IgD-negative memory B cell (primary cell): ENCODE results near the gene TTN. TPM values are rescaled to one million over a fixed set of nuclear protein-coding genes. Genes with fewer than 3 reads are reported as not detected.
"Not testable (repeated sequence)": the region's sequence is repeated elsewhere in the genome, so short reads cannot be mapped to it uniquely, and the experiment has no call there.

ENCODE experiments used
- H3K27ac Mint-ChIP-seq, 3 donors: one replicate each; pipeline ENCODE4 v1.8.0; 2020 to 2022; ENCODE audit warnings: mild to moderate bottlenecking in 3 of 3, mixed read lengths in 3 of 3, moderate library complexity in 1 of 3
- H3K27me3 Mint-ChIP-seq: one replicate; pipeline ENCODE4 v1.8.0; 2021; ENCODE audit warnings: mixed read lengths
- H3K36me3 Mint-ChIP-seq: one replicate; pipeline ENCODE4 v1.8.0; 2020; ENCODE audit warnings: mild to moderate bottlenecking, mixed read lengths
- H3K4me1 Mint-ChIP-seq, 3 donors: one replicate each; pipeline ENCODE4 v1.8.0; 2020 to 2022; ENCODE audit warnings: mixed read lengths in 3 of 3, mild to moderate bottlenecking in 1 of 3
- H3K4me3 Mint-ChIP-seq, 4 donors: one replicate each; pipeline ENCODE4 v1.8.0; 2020 to 2022; ENCODE audit warnings: mild to moderate bottlenecking in 4 of 4, mixed read lengths in 4 of 4, moderate library complexity in 3 of 4
- H3K9me3 Mint-ChIP-seq, 3 donors: one replicate each; pipeline ENCODE4 v1.8.0; 2020 to 2021; ENCODE audit warnings: mixed read lengths in 3 of 3, mild to moderate bottlenecking in 1 of 3
- polyA plus RNA-seq: library from polyadenylated mRNA; unstranded; fragments of 300-500 nt; fragmentation: Illumina TruSeq; gene quantifications from one replicate; pipeline ENCODE4 v1.2.3, GENCODE V29; 2021

TTN gene
- polyA plus RNA-seq, 1 donor from 2014 or later: 9.4 TPM

DNA sequence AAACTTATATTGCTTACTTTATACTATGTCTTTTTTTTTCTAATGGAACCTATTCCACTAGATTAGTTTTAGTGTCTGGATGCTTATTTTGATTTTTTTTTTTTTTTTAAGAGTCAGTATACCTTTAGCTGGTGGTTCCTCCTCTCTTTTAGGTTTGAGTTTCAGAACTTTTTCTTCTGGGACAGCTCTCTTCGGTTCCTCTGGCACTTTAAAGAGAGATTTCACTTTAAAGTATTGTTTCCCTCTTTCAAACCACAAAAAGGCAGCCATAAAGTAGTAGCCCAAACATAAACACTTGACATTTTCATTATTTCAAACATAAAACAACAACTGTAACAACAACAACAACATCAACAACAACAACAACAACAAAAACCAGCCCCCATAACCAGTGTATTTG lies 123.3 kb downstream of the TTN start:
- H3K4me3 Mint-ChIP-seq: no peak overlapping the region
- H3K36me3 Mint-ChIP-seq: peaks cover 3% of the 10 kb centered on the region
- no peak overlapping the region for H3K27ac Mint-ChIP-seq
- H3K4me1 Mint-ChIP-seq: no peaks in the 10 kb centered on the region
- peaks cover 0 to 1% (median 0%) of the 10 kb centered on the region in 3 donors for H3K9me3 Mint-ChIP-seq
- no peaks in the 10 kb centered on the region for H3K27me3 Mint-ChIP-seq

DNA sequence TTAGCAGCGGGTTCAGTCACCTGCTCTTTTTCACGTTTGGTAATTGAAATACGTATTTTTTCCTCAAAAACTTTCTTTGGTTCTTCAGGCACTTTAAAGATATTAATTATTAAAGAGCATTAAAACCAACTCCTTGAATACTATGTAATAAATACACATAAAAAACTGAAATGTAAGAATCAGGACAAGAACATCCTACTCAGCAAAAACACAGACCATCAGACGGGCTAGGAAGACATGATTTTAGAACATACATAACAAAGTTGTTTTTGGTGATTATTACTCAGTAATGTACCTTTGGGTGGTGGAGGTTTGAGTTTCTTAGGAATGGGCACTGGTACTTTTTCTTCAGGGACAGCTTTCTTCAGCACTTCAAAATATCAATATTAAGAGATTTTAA lies 126.1 kb downstream of the TTN start:
- H3K27ac Mint-ChIP-seq: no peak overlapping the region
- H3K36me3 Mint-ChIP-seq: peaks cover 2% of the 10 kb centered on the region
- peaks cover 0 to 5% (median 5%) of the 10 kb centered on the region in 3 donors for H3K4me1 Mint-ChIP-seq

DNA sequence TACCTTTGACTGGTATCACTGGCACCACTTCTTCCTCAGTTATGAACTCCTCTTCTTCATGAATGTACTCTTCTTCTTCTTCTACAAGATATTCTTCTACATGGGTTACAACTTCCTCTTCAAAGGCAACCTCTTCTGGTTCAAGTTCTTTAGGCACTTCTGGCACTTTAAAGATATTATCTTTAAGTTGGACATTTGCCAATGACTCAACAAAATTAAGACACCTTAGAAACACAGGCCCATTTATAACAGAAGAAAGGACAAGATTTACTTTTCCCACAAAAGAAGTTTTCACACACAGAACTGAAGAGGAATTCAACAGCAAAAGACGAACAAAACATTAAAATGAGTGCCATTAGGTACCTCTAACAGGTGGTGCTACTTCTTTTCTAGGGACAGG lies 127.3 kb downstream of the TTN start:
- Mint-ChIP-seq H3K4me3 (no peak overlapping the region), H3K27me3 (no peaks in the 10 kb centered on the region), H3K9me3 (peaks cover 0 to 4% (median 0%) of the 10 kb centered on the region in 3 donors), H3K27ac (no peak overlapping the region), H3K4me1 (peaks cover 0 to 5% (median 5%) of the 10 kb centered on the region in 3 donors), H3K36me3 (peaks cover 2% of the 10 kb centered on the region)

More for the DNA sequence above, 126.1 kb downstream of the TTN start:
- peaks cover 0 to 4% (median 1%) of the 10 kb centered on the region in 3 donors for H3K9me3 Mint-ChIP-seq
- no peaks in the 10 kb centered on the region for H3K27me3 Mint-ChIP-seq
- no peak overlapping the region for H3K4me3 Mint-ChIP-seq

DNA sequence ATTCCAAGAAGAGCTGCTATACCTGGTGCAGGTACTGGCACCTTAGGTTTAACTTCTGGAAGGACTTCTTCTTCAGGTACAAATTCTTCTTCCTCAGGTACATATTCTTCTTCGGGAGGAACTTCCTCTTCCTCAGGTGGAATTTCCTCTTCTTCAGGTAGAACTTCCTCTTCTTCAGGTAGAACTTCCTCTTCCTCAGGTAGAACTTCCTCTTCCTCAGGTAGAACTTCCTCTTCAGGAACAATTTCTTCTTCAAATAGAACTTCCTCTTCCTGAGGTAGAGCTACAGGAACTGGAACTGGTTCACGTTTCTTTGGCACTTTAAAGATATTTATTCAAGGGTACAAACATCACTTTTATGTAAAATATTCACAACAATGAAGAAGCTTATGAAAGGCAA lies 129.6 kb downstream of the TTN start:
- H3K9me3 Mint-ChIP-seq: peaks cover 0 to 4% (median 0%) of the 10 kb centered on the region in 3 donors
- peak overlapping the region in 2 of 3 donors; percentile 33 to 60 for H3K27ac Mint-ChIP-seq
- no peaks in the 10 kb centered on the region for H3K27me3 Mint-ChIP-seq
- peaks cover 2% of the 10 kb centered on the region for H3K36me3 Mint-ChIP-seq
- peak overlapping the region in 1 of 4 donors; percentile 60 for H3K4me3 Mint-ChIP-seq
- peaks cover 0 to 5% (median 5%) of the 10 kb centered on the region in 3 donors for H3K4me1 Mint-ChIP-seq

DNA sequence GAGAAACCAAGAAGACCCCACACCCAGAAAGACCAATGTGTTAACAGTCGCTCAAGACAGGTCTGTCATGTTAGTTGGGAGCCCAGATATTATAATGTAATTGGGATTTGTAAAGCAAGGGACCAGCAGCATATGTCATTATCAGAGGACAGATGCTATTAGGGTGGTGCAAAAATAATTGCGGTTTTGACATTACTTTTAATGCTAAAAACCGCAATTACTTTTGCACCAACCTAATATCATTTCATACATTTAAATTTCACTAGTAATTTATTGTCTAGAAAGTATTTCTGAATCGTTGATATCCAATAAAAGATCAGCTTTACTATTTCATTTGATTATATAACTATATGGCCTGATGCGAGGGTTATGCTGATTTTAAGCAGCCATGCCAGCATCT lies 131.2 kb downstream of the TTN start:
- peaks cover 0 to 5% (median 5%) of the 10 kb centered on the region in 3 donors for H3K4me1 Mint-ChIP-seq
- H3K27ac Mint-ChIP-seq: no peak overlapping the region
- no peaks in the 10 kb centered on the region for H3K27me3 Mint-ChIP-seq
- H3K4me3 Mint-ChIP-seq: no peak overlapping the region
- peaks cover 0 to 4% (median 0%) of the 10 kb centered on the region in 3 donors for H3K9me3 Mint-ChIP-seq
- peaks cover 2% of the 10 kb centered on the region for H3K36me3 Mint-ChIP-seq

DNA sequence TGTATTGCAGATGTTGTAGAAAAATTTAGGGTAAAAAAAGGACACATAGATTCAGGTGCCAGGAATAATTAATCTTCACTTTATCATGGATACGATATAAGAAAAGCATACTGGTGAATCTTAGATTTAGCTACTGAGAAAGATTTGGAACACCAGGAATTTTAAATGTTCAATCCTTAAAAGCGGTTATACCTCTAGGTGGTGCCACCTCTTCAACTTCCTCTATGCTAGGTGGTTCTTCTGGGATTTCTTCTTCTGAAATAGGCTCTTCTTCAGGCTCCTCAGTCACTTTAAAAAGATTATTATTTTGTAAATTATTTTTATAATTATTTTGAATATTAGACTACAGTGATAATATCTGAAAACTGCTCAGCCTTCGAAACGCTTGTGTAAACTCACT lies 133.1 kb downstream of the TTN start:
- H3K4me1 Mint-ChIP-seq: peaks cover 0 to 5% (median 5%) of the 10 kb centered on the region in 3 donors
- H3K36me3 Mint-ChIP-seq: peaks cover 2% of the 10 kb centered on the region
- no peak overlapping the region for H3K4me3 Mint-ChIP-seq
- no peaks in the 10 kb centered on the region for H3K27me3 Mint-ChIP-seq
- peaks cover 0 to 4% (median 0%) of the 10 kb centered on the region in 3 donors for H3K9me3 Mint-ChIP-seq
- no peak overlapping the region for H3K27ac Mint-ChIP-seq

DNA sequence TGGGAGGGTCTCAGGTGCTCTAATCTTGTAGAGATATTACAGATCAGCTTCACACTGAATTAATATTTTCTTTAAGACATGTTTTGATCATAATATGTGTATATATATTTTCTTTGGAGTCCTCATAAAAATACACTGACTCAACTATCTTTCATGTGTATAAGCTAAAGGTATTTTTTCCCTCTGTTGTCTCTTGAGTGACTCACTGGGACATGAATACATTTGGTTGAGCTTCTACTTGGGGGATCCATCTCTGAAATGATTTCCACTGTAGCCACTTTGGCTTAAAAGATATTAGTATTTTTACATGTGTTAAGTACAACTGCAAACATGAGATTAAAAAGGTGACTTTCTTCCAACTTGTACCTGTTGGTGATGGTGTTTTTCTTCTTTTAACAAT lies 140.8 kb downstream of the TTN start:
- Mint-ChIP-seq H3K4me1 (no peaks in the 10 kb centered on the region), H3K9me3 (no peaks in the 10 kb centered on the region), H3K27me3 (no peaks in the 10 kb centered on the region), H3K36me3 (peaks cover 1% of the 10 kb centered on the region), H3K27ac (no peak overlapping the region), H3K4me3 (no peak overlapping the region)

DNA sequence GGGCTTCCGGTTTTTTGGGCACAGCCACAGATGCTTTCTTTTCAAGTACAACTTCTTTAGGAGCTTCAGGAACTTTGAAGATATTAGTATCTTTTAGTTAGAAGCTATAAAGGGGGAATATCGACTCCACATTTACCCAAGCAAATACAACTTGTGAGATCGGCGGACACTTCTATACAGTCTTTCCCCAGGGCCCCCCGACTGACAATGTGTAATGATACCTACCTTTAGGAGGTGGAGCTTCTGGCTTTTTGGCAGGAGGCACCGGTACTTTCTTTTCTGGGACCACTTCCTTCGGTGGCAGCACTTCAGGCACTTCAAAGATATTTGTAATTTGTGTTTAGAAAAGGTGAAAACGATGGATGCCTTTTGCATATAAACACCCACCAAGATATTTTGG lies 148.7 kb downstream of the TTN start:
- H3K9me3 Mint-ChIP-seq, H3K4me3 Mint-ChIP-seq, H3K4me1 Mint-ChIP-seq, H3K27ac Mint-ChIP-seq, H3K36me3 Mint-ChIP-seq, H3K27me3 Mint-ChIP-seq: not testable (repeated sequence)

DNA sequence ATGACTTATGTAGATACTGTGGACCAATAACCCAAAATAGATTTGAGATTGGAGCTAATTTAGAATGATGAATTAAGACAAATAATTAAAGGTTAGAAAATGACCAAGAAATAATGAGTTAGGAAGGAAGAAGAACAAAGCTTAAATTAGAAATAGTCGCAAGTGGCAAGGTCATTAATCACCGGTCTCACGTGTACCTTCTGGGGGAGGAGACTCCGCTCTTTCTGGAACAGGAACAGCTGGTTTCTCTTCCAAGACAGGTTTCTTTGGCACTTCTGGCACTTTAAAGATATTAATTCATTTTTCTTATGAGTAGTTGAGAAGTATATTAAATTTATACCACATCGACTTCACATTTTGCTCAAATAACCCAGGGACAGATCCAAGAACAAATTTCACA lies 156.7 kb downstream of the TTN start:
- Mint-ChIP-seq H3K27ac (no peak overlapping the region), H3K36me3 (peaks cover 9% of the 10 kb centered on the region), H3K27me3 (no peaks in the 10 kb centered on the region), H3K9me3 (no peaks in the 10 kb centered on the region), H3K4me1 (peaks cover 0 to 3% (median 0%) of the 10 kb centered on the region in 3 donors), H3K4me3 (no peak overlapping the region)

DNA sequence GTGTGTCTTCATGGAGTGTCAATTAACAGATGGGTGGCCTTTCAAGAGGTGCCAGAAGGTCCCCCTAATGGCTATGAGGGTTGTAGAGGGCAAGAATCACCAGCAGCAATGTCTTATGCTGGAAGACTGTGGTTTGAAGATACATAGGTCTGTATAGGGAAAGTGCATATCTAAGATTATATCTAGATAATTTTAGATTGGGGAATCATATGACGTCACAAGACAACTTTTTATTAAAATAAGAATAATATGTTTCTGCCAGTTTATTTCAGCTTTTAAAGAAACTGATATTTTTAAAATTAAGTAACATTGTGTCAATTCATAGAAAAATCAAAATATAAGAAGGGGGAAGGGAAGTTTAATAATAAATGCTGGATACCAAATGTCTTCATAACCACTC lies 162.3 kb downstream of the TTN start:
- no peaks in the 10 kb centered on the region for H3K27me3 Mint-ChIP-seq
- peaks cover 4% of the 10 kb centered on the region for H3K36me3 Mint-ChIP-seq
- peaks cover 0 to 3% (median 0%) of the 10 kb centered on the region in 3 donors for H3K4me1 Mint-ChIP-seq
- no peak overlapping the region for H3K27ac Mint-ChIP-seq
- H3K9me3 Mint-ChIP-seq: no peaks in the 10 kb centered on the region
- H3K4me3 Mint-ChIP-seq: no peak overlapping the region

DNA sequence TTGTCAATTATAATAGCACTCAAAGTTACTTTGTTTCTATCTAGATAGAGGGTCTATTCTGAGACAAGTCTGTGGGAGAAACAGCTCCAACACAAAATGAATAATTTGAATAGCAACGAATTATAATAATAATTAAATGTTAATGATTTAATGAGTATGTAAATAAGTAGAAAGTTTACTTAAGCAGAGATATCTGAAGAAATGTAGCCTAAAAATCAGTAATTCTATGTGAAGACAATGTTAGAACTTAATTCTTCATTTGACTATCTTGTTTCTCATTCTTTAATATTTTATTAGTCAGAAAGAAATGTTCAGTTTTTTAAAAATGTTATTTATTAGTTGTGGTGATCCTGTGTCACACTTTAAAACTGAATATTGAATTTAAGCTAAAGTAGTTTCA lies 165.7 kb downstream of the TTN start:
- no peaks in the 10 kb centered on the region for H3K27me3 Mint-ChIP-seq
- H3K9me3 Mint-ChIP-seq: no peaks in the 10 kb centered on the region
- H3K4me1 Mint-ChIP-seq: no peaks in the 10 kb centered on the region
- H3K36me3 Mint-ChIP-seq: no peaks in the 10 kb centered on the region
- H3K4me3 Mint-ChIP-seq: no peak overlapping the region
- no peak overlapping the region for H3K27ac Mint-ChIP-seq

DNA sequence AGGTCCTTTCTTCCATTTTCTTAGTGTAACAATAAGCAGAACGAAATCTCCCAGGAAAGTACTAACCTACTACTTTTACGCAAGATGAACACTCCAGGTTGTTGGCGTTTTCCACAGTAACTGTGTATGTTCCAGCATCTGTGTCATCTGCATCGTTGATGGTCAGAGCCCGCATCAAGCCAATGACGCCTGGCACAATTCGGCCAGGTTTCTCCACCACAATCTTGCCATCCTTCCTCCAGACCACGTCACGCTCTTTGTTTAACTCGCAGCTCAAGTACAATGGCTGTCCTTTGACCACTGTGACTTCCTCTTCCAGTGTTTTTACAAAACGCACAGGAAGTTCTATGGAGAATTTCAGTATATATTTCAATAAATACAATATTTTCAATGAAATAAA lies 171.3 kb downstream of the TTN start:
- H3K9me3 Mint-ChIP-seq: no peaks in the 10 kb centered on the region
- no peaks in the 10 kb centered on the region for H3K36me3 Mint-ChIP-seq
- no peaks in the 10 kb centered on the region for H3K27me3 Mint-ChIP-seq
- no peak overlapping the region for H3K27ac Mint-ChIP-seq
- H3K4me1 Mint-ChIP-seq: no peaks in the 10 kb centered on the region
- no peak overlapping the region for H3K4me3 Mint-ChIP-seq

DNA sequence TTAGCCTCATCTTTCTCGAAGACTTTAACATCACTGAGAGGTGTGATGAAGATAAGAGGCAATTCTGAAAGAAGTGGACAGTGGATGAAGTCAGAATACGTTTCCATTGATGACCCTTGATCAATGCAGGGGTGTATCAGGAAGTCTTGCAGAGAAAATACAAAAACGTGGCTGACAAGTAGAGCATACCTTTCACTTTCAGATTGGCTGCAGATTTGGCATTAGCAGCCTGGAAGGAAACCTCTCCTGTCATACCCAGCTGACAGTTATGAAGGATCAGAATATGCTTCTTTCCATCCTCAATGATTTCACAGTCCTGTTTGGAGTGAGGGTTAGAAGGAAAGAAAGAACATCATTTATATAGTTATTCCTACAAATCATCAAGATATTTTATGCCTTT lies 174.5 kb downstream of the TTN start:
- Mint-ChIP-seq H3K27me3 (no peaks in the 10 kb centered on the region), H3K4me3 (no peak overlapping the region), H3K4me1 (no peaks in the 10 kb centered on the region), H3K9me3 (no peaks in the 10 kb centered on the region), H3K27ac (no peak overlapping the region), H3K36me3 (peaks cover 5% of the 10 kb centered on the region)

DNA sequence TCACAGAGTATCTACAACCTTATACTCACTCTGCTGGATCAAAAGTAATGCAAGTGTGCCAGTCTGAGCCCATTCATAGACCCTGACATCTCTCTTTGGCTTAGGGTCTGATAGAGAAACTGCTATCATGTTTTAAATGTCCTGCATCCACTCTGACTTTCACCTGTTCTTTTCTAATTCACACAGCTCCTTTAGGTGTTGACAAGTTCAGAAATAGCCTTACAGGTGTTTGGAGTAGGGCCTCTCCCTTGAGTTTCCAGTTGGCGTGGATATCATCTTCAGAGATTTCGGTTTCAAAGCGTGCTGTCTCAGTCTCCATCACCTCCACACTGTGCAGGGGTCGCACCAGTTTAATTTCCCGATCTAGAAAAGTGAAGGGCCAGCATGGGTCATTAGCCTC lies 176.6 kb downstream of the TTN start:
- H3K4me3 Mint-ChIP-seq: no peak overlapping the region
- no peak overlapping the region for H3K27ac Mint-ChIP-seq
- H3K36me3 Mint-ChIP-seq: peaks cover 5% of the 10 kb centered on the region
- H3K27me3 Mint-ChIP-seq: no peaks in the 10 kb centered on the region
- H3K9me3 Mint-ChIP-seq: no peaks in the 10 kb centered on the region
- no peaks in the 10 kb centered on the region for H3K4me1 Mint-ChIP-seq

DNA sequence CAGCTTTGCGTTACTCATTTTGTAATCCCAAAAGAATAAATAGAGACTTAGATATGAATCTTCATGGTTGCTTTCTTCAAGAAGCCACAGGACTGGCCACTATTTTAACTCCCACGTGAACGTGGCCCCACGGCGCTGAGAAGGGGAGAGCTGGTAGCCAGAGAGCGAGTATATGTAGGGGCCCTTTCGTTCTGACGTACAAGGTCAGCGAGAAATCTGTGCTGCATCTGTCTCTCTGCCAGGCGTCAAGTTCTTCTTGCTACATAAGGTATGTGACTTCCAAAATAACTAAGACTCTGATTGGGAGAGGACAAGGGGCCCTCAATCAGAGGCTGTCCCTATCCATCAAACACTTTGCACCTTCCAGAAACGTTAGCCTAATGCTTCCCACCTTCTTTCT lies 177.8 kb downstream of the TTN start:
- H3K4me3 Mint-ChIP-seq: no peak overlapping the region
- no peaks in the 10 kb centered on the region for H3K4me1 Mint-ChIP-seq
- H3K27me3 Mint-ChIP-seq: no peaks in the 10 kb centered on the region
- no peak overlapping the region for H3K27ac Mint-ChIP-seq
- H3K9me3 Mint-ChIP-seq: no peaks in the 10 kb centered on the region
- peaks cover 5% of the 10 kb centered on the region for H3K36me3 Mint-ChIP-seq

DNA sequence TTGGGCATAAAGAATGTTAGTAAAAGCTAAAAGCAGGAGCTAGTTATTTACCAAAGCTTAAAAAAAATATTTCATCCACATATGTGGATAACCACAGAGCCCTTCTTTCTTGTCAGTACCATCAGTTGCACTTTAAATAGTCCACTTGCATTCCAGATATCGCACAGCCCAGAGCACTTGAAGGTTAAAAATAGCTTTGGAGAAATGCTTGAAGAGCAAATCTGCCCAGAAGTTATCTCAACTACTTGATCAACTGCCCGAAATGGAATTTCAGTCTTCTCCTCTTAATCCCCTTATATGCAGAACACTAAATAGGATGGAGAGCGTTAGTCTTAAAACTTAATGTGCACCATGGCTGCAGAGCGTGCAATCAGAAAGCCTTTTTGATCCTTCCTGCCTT lies 178.6 kb downstream of the TTN start:
- Mint-ChIP-seq H3K4me1 (no peaks in the 10 kb centered on the region), H3K36me3 (peaks cover 5% of the 10 kb centered on the region), H3K27ac (peak overlapping the region in 1 of 3 donors; percentile 69), H3K27me3 (no peaks in the 10 kb centered on the region), H3K9me3 (no peaks in the 10 kb centered on the region), H3K4me3 (no peak overlapping the region)

DNA sequence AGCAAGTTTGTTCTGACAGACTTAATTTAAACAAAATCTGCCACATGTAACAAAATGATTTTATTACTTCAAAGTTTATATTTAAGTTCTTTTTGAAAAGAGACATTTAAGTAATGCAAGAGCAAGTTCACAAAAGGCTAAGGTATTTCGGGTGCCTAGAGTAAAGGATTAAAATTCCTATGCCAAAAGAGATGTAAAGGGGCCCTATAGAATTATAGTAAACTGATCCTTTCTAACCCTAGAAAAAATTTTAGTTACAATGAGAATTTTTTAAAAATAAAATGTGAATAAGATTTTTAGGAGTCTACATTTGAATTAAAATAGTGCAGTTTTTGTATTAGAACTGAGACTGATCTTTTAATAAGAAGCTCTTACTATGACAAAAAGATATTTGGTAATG lies 179.8 kb downstream of the TTN start:
- Mint-ChIP-seq H3K36me3 (peaks cover 5% of the 10 kb centered on the region), H3K27ac (no peak overlapping the region), H3K9me3 (no peaks in the 10 kb centered on the region), H3K4me1 (no peaks in the 10 kb centered on the region), H3K4me3 (no peak overlapping the region), H3K27me3 (no peaks in the 10 kb centered on the region)
